NB4 (cell line): ENCODE results near the gene PDHB.

ENCODE experiments used
- MAX ChIP-seq: IDR thresholded peaks from 2 replicates; pipeline ENCODE4 v1.6.1; 2011; ENCODE audit warnings: low read depth, low read length
- POLR2A ChIP-seq: IDR thresholded peaks from 2 replicates; pipeline ENCODE4 v1.6.1; 2011; ENCODE audit warnings: mild to moderate bottlenecking; ENCODE audit not compliant: insufficient read length; ENCODE audit errors: extremely low read depth
- TF ChIP-seq, protein P1 (sequence below): IDR thresholded peaks from one replicate; pipeline ENCODE4 v1.5.1; 2012; ENCODE audit warnings: low read depth, low read length

DNA sequence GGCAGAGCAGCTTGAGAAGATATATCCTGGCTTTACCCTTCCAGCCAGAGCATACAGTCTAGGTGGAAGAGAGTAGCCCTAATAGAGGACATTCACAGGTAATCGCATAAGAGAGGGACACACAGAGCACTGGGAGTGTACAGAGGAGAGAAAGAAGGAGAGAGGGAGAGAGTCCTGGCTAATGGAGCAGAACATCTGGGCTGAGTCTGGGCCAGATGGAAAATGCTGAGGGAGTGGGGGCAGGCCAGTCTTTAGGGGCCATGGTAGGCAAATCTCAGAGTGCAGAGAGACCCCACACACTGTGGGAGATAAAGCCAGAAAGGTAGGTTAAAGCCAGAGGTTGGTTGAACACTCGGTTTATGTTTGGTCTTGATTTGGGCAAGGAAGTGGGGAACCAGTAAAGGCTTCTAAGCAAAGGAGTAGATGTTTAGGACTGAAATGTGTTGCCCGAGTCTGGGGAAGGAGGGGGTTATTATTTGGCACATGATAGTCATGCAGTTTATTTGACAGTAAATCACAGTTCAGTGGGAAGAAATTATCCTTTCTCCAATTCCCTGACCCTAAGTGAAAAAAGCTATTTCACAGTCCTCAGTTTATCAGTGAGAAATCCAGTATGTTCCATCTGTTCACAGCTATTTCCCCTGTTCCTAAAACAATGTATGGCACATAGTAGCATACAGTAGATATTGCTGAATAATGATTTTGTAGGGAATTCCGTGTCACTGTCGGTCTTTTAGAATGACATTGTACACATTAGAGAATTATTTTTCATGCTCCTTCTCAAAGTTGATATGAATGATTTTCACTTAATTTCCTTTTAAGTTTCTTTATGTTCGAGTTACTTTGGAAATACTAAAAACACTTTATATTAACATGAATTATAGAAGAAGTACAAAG is 45.7 kb downstream of the PDHB start:
- TF ChIP-seq, protein P1, sequence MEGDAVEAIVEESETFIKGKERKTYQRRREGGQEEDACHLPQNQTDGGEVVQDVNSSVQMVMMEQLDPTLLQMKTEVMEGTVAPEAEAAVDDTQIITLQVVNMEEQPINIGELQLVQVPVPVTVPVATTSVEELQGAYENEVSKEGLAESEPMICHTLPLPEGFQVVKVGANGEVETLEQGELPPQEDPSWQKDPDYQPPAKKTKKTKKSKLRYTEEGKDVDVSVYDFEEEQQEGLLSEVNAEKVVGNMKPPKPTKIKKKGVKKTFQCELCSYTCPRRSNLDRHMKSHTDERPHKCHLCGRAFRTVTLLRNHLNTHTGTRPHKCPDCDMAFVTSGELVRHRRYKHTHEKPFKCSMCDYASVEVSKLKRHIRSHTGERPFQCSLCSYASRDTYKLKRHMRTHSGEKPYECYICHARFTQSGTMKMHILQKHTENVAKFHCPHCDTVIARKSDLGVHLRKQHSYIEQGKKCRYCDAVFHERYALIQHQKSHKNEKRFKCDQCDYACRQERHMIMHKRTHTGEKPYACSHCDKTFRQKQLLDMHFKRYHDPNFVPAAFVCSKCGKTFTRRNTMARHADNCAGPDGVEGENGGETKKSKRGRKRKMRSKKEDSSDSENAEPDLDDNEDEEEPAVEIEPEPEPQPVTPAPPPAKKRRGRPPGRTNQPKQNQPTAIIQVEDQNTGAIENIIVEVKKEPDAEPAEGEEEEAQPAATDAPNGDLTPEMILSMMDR: no peak
- TF ChIP-seq POLR2A (no peak), MAX (no peak)
